Myocyte (in vitro differentiated cells): ENCODE results near the gene SELENBP1. TPM values are rescaled to one million over a fixed set of nuclear protein-coding genes. Genes with fewer than 3 reads are reported as not detected.

Experiments used
- DNase-seq: peaks from one replicate; pipeline ENCODE4 v3.0.0-alpha.2; 2012; ENCODE audit warnings: low read depth
- total RNA-seq: library from RNA; depleted of rRNA; stranded (reverse); fragments of >200 nt; gene quantifications from 2 replicates; pipeline ENCODE4 v1.2.3, GENCODE V29; 2014

The SELENBP1 gene
- total RNA-seq, 1 donor from 2014 or later: 9.5 TPM

DNA sequence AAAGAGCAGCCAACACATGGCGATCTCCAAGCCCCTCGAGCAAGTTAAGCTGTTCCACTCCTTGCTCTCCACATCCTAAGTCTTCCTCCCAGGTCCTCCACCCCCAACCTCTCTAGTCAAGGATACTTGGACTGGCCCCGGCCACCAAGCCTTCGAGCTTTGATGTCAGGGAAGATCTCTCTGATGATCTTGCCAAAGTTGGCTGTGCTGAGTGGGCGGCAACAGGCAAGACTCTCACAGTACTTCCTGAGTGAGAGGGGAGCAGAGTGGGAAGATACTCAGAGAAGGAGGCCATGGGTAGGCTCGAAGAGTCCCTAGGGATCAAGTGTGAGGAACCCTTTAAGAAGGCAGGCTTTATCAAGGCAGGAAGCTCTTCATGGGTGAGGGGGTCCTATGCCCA is 28.2 kb downstream of the SELENBP1 start:
- no peak for DNase-seq

DNA sequence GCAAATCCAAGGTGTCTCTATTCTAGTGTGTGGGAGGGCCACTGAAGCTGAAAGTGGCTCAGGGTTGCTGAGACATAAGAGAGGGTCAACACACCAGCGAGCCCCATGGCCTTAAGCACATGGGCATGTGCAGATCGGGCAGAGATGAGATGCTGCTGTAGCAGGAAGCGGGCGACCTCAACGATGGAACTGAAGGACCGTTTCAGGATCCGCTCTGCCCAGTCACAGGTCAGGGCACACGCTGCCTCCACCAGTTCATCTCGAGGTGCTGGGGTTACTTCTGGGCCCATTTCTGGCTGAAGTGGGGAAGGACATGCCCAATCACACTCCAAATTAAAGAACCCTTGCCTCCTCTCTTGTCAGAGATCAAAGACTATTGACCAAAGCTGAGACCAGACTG is 28.9 kb downstream of the SELENBP1 start:
- no peak for DNase-seq

DNA sequence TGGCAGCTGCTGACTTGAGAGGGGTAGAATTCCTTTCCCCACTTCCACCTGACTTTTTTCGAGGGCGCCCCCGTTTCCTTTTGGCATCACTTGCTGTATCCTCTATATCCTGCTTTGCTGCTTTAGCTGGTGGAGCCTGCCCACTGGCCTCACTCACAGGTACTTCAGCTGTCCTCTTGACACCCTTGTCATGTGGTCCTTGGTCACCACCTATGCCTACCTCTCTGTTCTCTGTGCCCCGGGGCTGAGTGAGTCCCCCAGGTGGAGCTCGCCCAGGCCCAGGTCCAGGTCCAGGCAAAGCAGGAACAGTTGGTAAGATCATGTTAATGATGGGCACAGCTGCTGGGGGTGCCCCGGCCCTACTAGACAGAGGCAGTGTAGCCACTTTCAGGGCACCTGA is 29.9 kb downstream of the SELENBP1 start:
- DNase-seq: no peak

DNA sequence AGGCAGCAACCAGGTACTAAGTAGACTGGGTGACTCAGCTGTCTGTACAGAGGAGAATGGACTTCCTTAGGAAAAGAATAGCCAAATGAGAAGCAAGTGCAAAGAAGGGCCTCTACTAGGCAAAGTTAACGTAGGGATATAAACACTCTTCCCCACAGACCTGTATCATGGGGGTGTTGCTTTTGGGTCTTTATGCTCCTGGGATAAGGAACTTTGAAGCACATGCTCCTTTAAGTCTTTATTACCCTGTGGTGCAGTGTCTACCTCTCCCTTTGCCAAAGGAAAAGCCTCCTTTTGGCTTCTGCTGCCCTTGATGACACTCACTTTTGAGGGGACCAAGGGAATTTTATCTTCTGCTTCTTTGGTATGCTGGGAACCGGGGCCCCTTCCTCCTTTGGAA is 30.5 kb downstream of the SELENBP1 start:
- DNase-seq: no peak

DNA sequence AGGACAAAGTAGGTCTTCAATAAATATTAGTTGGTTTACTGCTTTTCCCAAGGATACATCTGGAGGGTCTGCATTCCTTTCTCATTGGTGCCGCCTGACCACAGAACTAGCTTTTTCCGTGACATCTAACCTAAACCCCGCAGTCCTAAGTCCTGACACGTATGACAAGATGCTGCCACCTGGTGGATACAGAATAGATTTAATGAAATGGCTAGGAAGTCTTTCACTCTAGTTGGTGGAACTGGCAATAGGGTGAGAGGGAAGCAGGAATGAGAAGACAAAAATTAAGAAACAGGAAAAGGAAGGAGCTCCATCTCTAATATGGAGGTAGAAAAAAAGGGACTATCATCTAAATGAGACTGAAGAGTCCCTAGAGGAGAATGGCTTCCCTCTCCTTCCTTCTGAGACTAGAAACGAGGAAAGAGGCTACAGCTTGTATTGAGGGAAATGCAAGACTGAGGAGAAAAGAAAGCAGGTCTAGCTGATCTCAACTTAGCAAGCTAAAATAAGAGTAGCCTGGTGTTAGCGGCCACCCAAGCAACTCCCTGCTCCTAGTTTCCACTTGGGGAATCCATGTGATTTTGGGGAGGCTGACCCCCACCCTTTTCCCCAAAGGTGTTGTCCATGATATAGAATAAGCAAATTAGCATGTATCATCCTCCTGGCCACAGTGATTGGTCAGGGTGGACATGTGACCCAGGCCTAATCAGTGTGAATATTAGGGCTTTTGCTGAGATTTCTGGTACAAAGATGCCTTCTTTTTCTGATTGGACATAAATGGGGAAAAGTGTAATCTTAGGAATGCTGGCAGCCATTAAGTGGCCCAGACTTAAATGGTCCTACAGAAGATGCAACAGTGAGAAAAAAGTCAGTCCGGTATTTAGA is 31.4 kb downstream of the SELENBP1 start:
- peak; percentile 86 for DNase-seq

DNA sequence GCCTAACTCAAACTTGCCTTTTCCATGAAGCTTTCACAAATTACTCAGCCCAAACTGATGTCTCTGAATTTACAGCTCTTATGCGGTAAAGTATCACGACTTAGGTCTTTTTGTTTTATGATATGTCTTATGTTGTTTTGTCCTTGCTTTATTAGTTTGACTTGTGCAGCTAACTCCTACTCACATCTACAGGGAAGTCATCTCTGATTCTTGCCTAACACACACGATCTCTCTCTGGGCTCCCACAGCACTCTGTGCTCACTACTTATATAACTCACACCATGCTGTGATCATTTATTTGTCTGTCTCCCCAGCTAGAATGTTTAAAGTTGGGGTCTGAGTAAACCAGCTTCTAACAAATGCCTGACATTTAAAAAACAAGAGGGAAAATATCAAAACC is 35.9 kb downstream of the SELENBP1 start:
- DNase-seq: no peak

DNA sequence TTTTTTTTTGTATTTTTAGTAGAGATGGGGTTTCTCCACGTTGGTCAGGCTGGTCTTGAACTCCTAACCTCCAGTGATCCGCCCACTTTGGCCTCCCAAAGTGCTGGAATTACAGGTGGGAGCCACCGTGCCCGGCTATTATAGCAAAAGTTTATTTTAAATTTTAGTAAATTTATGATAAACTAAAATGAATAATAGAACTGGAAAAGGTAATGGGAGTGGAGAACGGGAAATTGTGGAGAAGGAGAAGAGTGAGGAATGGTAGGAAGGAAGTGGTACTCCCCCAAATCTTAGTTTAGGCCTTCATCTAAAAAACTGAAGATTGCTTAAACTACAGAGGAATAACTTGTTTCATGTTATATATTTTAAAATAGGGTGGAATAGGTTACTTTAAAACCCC is 37.7 kb downstream of the SELENBP1 start:
- no peak for DNase-seq

DNA sequence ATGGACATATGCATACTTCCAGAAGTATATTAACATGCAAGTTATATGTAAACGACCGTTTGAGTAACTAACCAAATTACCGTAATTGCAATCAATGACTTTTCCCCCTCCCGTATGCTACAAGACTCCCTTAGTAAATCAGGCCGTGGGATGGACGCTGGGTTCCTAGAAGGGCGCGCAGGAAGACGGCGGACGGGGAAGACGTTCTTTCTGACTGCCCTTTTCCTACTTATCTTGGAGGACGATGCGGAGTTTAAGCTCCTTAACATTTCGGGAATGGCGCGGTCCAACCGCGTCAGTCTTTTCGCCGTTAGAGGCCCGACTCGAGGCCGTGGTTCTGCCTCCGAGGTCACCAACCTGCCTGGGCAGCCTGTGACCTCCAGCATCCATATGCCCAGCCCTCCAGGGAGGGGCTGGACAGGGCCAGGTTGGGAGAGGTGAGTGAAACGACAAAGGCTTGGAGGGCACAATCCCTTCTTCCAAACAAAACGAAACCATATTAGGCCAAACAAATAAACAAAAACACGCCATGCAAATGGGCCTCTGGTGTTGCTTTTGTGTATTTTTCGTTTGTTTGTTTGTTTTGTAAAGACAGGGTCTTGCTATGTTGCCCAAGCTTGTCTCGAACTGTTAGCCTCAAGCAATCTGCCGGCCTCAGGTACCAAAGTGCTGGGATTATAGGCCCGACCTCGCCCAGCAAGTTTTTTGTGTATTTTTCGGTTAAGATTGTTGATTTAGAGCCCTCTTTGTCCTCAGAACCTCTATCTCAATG is 44.4 kb downstream of the SELENBP1 start:
- no peak for DNase-seq

DNA sequence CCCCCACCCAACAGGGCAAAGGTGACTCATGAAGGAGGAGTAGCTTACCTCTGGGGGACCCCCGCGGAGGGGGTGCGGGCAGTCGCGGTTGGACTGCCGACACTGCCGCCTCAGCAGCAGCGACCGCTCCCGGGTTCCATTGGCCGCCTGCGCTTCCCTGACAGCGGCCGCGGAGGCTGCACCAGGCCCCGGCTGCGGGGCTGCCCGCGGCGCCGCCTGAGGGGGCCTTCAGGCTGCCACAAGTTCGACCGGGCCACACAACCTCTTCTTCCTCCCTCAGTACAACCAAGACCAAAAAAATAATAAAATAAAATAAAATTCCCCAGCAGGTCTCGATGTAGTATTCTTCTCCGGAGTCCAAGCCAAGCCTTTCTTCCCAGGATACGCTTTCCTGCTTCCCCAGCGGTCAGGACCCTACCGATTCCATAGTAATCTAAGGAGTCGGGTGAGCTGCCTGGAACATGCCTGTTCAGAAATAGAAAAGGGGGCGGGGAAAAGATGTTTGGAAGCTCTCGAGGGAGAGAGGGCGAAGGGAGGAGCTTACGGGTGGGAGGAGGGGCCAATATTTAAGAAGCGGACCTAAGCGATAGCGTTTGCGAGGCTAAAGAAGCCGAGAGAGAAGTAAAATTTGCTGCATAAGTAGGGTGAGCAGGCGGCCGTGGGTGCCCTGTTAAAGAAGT is 45.1 kb downstream of the SELENBP1 start, which contains the start of gene PI4KB:
TSS of gene PI4KB (minus strand) at position 194 of the 680 bp plus-strand sequence. CDS start 10,935 bp downstream, outside the sequence.
- peak; percentile 99 for DNase-seq

DNA sequence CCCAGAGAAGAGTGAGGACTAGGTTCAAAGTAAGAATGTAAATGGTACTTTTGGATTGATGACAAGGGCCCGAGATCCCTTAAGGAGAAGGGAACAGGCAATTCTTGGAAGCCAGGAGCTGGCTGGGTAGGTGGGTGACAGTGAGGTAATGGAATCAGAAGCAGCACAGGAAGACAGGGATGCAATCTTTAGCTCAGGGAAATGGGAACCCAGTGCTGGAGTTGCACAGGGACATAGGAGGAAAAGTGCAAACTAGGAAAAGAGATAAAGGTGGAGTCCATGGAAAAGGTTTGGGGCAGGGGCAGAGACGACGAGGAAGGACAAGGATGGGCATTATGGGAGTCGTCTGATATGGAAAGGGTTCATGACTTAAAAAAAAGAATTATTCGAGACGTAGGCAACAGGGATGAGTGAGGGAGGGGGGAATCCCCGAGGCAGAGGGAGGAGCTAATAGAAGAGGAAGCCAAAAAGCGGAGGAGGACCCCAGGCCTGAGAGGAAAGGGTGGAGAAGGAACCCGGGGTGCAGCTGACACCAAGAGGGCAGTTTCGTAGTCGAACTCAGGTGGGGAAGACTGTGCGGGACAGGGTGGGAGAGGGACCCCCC is 45.8 kb downstream of the SELENBP1 start:
- DNase-seq: peak; percentile 53

DNA sequence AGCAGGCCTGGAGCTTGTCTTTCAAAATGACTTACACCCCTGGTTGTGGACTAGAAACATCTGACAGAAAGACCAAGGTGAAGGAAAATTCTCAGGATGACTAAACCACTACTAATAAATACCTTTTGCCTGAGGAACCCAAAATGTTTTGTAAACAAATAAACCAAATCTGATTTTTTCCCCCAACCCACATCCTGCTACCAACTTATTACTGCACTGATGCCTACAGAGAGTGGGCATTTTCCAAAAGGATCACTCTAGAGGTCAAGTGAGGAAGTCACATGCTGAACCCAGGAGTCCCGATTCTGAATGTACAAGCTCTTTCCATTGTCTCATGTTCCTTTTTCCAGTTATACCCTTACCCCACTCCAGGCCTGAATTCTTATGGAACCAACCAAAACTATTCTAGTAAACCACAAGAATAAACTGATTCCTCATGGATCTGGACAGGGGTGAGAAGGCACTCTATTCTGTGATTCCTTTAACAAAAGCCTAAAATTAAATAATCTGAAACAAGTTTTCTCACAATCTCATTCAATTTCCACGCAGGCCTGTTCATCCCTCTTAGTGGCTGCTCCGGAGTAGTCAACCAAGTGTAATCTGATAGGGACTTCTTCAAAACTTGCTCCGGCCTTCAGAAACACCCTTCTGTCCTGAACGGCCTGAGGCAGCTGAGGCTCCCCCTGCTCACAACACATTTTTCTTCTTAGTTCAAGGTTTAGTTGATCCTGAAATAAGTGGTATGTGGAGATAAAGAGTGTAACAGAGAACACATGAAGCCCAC is 46.7 kb downstream of the SELENBP1 start:
- peak; percentile 51 for DNase-seq

DNA sequence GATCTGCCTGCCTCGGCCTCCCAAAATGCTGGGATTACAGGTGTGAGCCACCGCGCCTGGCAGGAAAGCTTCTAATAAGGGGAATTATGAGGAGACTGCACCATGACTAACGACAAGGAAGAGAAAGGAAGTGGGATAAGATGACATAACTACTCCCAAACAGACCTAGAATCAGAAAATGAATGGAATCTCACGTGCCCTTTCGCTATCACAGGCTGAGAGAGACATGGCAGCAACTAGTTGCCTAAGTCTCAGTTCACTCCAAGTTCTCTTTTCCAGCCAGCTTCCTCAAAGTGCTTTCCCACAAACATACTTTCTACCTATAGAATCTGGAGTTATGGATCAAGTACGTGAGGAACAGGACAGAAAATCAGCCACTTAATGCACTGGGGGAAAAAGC is 47.3 kb downstream of the SELENBP1 start:
- no peak for DNase-seq

DNA sequence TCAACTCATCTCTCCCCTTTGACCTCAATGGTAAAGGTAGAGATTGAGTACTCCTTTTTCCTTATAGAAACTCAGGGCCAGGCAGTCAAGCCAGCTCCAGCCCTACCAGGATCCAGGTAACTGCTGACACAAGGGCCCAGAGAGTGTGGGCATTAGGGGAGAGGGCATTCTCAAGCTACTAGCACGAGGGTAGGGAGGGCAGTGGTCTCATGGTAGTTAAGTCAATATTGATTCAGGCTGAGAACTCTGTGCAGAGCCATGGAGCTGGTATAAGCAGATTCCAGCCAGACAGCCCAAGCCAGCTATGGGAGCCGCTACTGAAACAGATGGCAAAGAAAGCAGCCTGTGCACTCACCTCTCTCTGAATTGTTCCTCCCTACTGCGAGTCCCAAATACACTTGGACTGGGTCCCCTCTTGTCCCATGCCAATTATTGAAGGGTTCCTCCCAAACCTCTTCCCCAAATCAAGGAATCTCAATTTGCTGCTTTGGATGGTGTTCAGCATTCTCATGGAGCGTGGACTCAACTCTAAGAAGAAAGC is 48.0 kb downstream of the SELENBP1 start:
- no peak for DNase-seq

DNA sequence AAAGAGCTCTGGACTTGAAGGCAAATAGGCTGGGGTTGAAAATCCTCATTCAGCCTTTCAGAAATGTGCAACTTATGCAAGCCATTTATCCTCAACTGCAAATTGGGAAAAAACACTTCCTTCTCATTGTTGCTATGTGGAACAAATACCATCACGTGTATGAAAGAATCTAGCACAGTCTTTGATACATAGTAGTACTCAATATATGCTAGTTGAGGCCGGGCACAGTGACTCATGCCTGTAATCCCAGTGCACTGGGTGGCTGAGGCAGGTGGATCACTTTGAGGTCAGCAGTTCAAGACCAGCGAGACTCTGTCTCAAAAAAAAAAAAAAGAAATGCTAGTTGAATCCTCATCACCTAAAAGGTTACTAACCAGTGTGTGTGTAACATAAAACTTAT is 53.5 kb downstream of the SELENBP1 start:
- DNase-seq: no peak

DNA sequence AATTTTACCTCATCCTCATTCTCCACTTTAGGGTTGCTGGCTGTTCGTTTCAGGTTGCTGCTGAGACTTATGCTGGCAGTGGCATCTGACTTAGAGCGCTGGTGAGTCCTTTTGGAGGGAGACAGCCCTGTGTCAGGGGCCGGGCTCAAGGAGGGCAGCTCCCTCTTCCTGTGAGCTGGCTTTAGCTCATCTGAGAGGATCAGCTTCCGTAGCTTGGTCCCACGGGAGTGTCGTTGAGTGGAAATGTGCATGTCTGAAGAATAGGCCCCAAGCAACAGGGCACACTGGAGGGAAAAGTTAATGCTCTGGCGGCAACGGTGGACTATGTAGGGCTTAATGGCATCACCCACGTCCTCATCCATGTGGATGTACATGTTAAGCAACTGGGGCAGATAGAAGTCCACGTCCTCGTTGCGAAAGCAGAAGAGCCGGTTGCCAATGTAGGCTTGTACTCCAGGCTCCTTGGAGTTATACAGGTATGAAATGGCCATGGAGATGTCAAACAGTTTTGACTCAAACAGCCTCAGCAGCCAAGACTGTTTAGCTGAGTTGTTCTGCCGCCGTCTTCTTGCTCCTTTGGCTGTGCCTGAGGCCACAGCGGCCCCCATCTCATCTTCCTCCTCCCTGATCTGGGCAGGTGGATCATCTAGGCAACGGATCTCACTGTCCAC is 56.8 kb downstream of the SELENBP1 start:
- DNase-seq: no peak
